GM21360 (cell line): Measurements from ENCODE around the gene STX16.

Source experiments
- ATAC-seq: cut with Tn5 transposase; IDR thresholded peaks from one replicate; pipeline ENCODE4 v1.9.1; 2021; ENCODE audit warnings: mild to moderate bottlenecking, moderate library complexity; ENCODE audit not compliant: unreplicated experiment

The STX16 gene

GRCh38 chr20:58618351-58619076, 32.6 kb upstream of the STX16 start:
- no peak for ATAC-seq

GRCh38 chr20:58619077-58619863, 31.8 kb upstream of the STX16 start:
- no peak for ATAC-seq

- ATAC-seq = no peak
These were observed 31.1 kb upstream of the STX16 start for GRCh38 chr20:58619864-58620431.

GRCh38 chr20:58621906-58622548, 29.1 kb upstream of the STX16 start:
- no peak for ATAC-seq

GRCh38 chr20:58622671-58623578, 28.2 kb upstream of the STX16 start:
- ATAC-seq = no peak

GRCh38 chr20:58623579-58624473, 27.3 kb upstream of the STX16 start:
- ATAC-seq = no peak

GRCh38 chr20:58624687-58625086, 26.4 kb upstream of the STX16 start:
- ATAC-seq = no peak

- no peak for ATAC-seq
These were observed 25.5 kb upstream of the STX16 start for GRCh38 chr20:58625585-58625984.

- ATAC-seq = no peak
These were observed 25.0 kb upstream of the STX16 start for GRCh38 chr20:58626051-58626450.

- no peak for ATAC-seq
These were observed 23.6 kb upstream of the STX16 start for GRCh38 chr20:58627212-58628072.

GRCh38 chr20:58628491-58629214, 22.4 kb upstream of the STX16 start:
- ATAC-seq = no peak

- no peak for ATAC-seq
These were observed 21.9 kb upstream of the STX16 start for GRCh38 chr20:58629215-58629580.

GRCh38 chr20:58630063-58630462, 21.0 kb upstream of the STX16 start:
- ATAC-seq = no peak

- no peak for ATAC-seq
These were observed 17.7 kb upstream of the STX16 start for GRCh38 chr20:58633161-58634053.

- no peak for ATAC-seq
These were observed 17.0 kb upstream of the STX16 start for GRCh38 chr20:58634059-58634458.

GRCh38 chr20:58634521-58635278, 16.4 kb upstream of the STX16 start:
- peak; percentile 63 for ATAC-seq
